CD14-positive monocyte (primary cell): ENCODE measurements around the gene AVL9. TPM values are rescaled to one million over a fixed set of nuclear protein-coding genes. Genes with fewer than 3 reads are reported as not detected.

ENCODE experiments used
- DNase-seq, 3 donors: peaks; one replicate each; pipeline ENCODE4 v3.0.0-alpha.2; 2011 to 2022
- H2AFZ ChIP-seq: 2 replicates; pipeline ENCODE4 v1.6.0; 2012; ENCODE audit warnings: mild to moderate bottlenecking, low read depth, low read length, inconsistent platforms; ENCODE audit not compliant: insufficient read depth, poor library complexity, severe bottlenecking
- H3K27ac ChIP-seq, 2 donors: 1 replicate in 1 of 2; 2 replicates in 1 of 2; pipeline ENCODE4 v1.5.1; 2012 to 2013; ENCODE audit warnings: low read length in 2 of 2, control low read depth in 1 of 2, inconsistent platforms in 1 of 2, low read depth in 1 of 2, mild to moderate bottlenecking in 1 of 2
- H3K27me3 ChIP-seq, 2 donors: one replicate each; pipeline versions ENCODE4 v1.6.0 to v1.6.1; 2011 to 2013; ENCODE audit warnings: low read length in 2 of 2; ENCODE audit not compliant: control insufficient read depth in 2 of 2, insufficient read depth in 2 of 2
- H3K36me3 ChIP-seq, 2 donors: replicated peaks in 1 of 2; 1 replicate in 1 of 2; 2 replicates in 1 of 2; pipeline versions ENCODE4 v1.5.1 to v1.6.1; 2012 to 2013; ENCODE audit warnings: low read length in 2 of 2, control low read depth in 1 of 2, inconsistent platforms in 1 of 2, mild to moderate bottlenecking in 1 of 2; ENCODE audit not compliant: insufficient read depth in 2 of 2, control insufficient read depth in 1 of 2
- H3K4me1 ChIP-seq, 2 donors: 1 replicate in 1 of 2; 2 replicates in 1 of 2; pipeline versions ENCODE4 v1.5.1 to v1.6.1; 2012 to 2013; ENCODE audit warnings: low read length in 2 of 2, control low read depth in 1 of 2, inconsistent platforms in 1 of 2, mild to moderate bottlenecking in 1 of 2, moderate library complexity in 1 of 2; ENCODE audit not compliant: insufficient read depth in 2 of 2, control insufficient read depth in 1 of 2
- H3K4me2 ChIP-seq: replicated peaks from 2 replicates; pipeline ENCODE3; 2012; ENCODE audit warnings: low read length, moderate library complexity, mild to moderate bottlenecking; ENCODE audit not compliant: poor library complexity, severe bottlenecking; ENCODE audit errors: extremely low read depth
- H3K4me3 ChIP-seq, 3 experiments: fragments of 200-600 bp in 1 of 3; sonication (generic) in 1 of 3; replicated peaks in 1 of 3; 1 replicate in 2 of 3; 2 replicates in 1 of 3; pipeline ENCODE4 v1.5.1; 2011 to 2013; ENCODE audit warnings: low read length in 3 of 3, mild to moderate bottlenecking in 3 of 3, control low read depth in 2 of 3, low read depth in 2 of 3, inconsistent platforms in 1 of 3, moderate library complexity in 1 of 3
- H3K79me2 ChIP-seq: 2 replicates; pipeline ENCODE4 v1.6.0; 2012; ENCODE audit warnings: mild to moderate bottlenecking, control low read depth, inconsistent platforms, low read length, moderate library complexity; ENCODE audit not compliant: insufficient read depth
- H3K9ac ChIP-seq: 2 replicates; pipeline ENCODE4 v1.6.0; 2017; ENCODE audit warnings: low read length, mild to moderate bottlenecking; ENCODE audit not compliant: insufficient read depth, poor library complexity, severe bottlenecking
- H3K9me3 ChIP-seq, 2 donors: replicated peaks in 1 of 2; 1 replicate in 1 of 2; 2 replicates in 1 of 2; pipeline versions ENCODE4 v1.5.1 to v1.6.1; 2012 to 2013; ENCODE audit warnings: low read length in 2 of 2, control low read depth in 1 of 2; ENCODE audit not compliant: control insufficient read depth in 1 of 2, insufficient read depth in 1 of 2
- H4K20me1 ChIP-seq: 2 replicates; pipeline ENCODE4 v1.6.0; 2012; ENCODE audit warnings: mild to moderate bottlenecking, low read length, control low read depth, moderate library complexity; ENCODE audit not compliant: insufficient read depth
- H3K27ac Mint-ChIP-seq, 7 donors: one replicate each; pipeline ENCODE4 v1.8.0; 2020; ENCODE audit warnings: mild to moderate bottlenecking in 7 of 7, mixed read lengths in 7 of 7, moderate library complexity in 6 of 7, inconsistent platforms in 2 of 7
- H3K27me3 Mint-ChIP-seq, 3 donors: one replicate each; pipeline ENCODE4 v1.8.0; 2021 to 2022; ENCODE audit warnings: low read depth in 3 of 3, mild to moderate bottlenecking in 3 of 3, mixed read lengths in 3 of 3, moderate library complexity in 3 of 3, inconsistent platforms in 1 of 3
- H3K36me3 Mint-ChIP-seq, 2 donors: one replicate each; pipeline ENCODE4 v1.8.0; 2020; ENCODE audit warnings: mixed read lengths in 2 of 2, inconsistent platforms in 1 of 2, mild to moderate bottlenecking in 1 of 2
- H3K4me1 Mint-ChIP-seq: one replicate; pipeline ENCODE4 v1.8.0; 2020; ENCODE audit warnings: mild to moderate bottlenecking, mixed read lengths
- H3K4me3 Mint-ChIP-seq, 2 donors: one replicate each; pipeline ENCODE4 v1.8.0; 2020; ENCODE audit warnings: mild to moderate bottlenecking in 2 of 2, mixed read lengths in 2 of 2, moderate library complexity in 1 of 2
- H3K9me3 Mint-ChIP-seq, 7 donors: one replicate each; pipeline ENCODE4 v1.8.0; 2020 to 2022; ENCODE audit warnings: mixed read lengths in 7 of 7, mild to moderate bottlenecking in 6 of 7, moderate library complexity in 6 of 7, inconsistent platforms in 2 of 7
- CTCF ChIP-seq: fragments of 200-600 bp; IDR thresholded peaks from one replicate; pipeline ENCODE4 v1.8.0; 2022; ENCODE audit warnings: antibody characterized with exemption, mild to moderate bottlenecking
- WGBS: methylation state at CpG from one replicate; pipeline ENCODE4 v1.1.5; 2013; ENCODE audit warnings: missing lambda C conversion rate; ENCODE audit not compliant: insufficient coverage; 5-methylcytosine and 5-hydroxymethylcytosine counted together
- intact Hi-C, 2 donors: fragments of 100-400 bp; cut with micrococcal nuclease; formaldehyde crosslinking; loops; one replicate each; pipeline versions ENCODE4 v1.15.0 to v1.15.1; 2023
- polyA plus RNA-seq, 3 donors: library from polyadenylated mRNA; depleted of rRNA in 1 of 3; unstranded in 2 of 3; stranded (reverse) in 1 of 3; fragments of 300-500 nt in 2 of 3; fragments of >200 nt in 1 of 3; fragmentation: Illumina TruSeq in 2 of 3; gene quantifications; 1 replicate in 2 of 3; 2 replicates in 1 of 3; pipeline ENCODE4 v1.2.3, GENCODE V29; 2012 to 2021

AVL9 gene
- polyA plus RNA-seq, 3 donors = 16.3 to 17.1 (median 16.8) TPM

GRCh38 chr7:32587411-32587948 lies 92.2 kb downstream of the AVL9 start:
- Histone ChIP-seq H3K36me3 (peaks cover 39 to 67% of the 10 kb centered on the region in 2 donors), H2AFZ (no peak overlapping the region), H3K4me1 (peaks cover 14 to 23% of the 10 kb centered on the region in 2 donors), H3K27me3 (no peaks in the 10 kb centered on the region), H3K4me3 (no peak overlapping the region), H4K20me1 (no peaks in the 10 kb centered on the region), H3K9ac (no peak overlapping the region), H3K79me2 (no peaks in the 10 kb centered on the region), H3K9me3 (no peaks in the 10 kb centered on the region), H3K4me2 (no peak overlapping the region), H3K27ac (peak overlapping the region in 1 of 2 donors; percentile 42)
- Mint-ChIP-seq H3K4me1 (peaks cover 45% of the 10 kb centered on the region), H3K36me3 (peaks cover 38 to 65% of the 10 kb centered on the region in 2 donors), H3K9me3 (no peaks in the 10 kb centered on the region), H3K27me3 (peaks cover 0 to 2% (median 0%) of the 10 kb centered on the region in 3 donors), H3K27ac (peak overlapping the region in 2 of 7 donors; percentile 43 to 57), H3K4me3 (no peak overlapping the region)
- WGBS = 100% methylated on average over 1 of the region's 9 CpGs
- DNase-seq = no peak
- no peak for TF ChIP-seq CTCF
- intact Hi-C loops = no loop called here

GRCh38 chr7:32588657-32589056 lies 93.4 kb downstream of the AVL9 start:
- Mint-ChIP-seq H3K36me3 (peaks cover 29 to 53% of the 10 kb centered on the region in 2 donors), H3K27ac (peak overlapping the region in 6 of 7 donors; percentile 12 to 73 (median 40)), H3K4me3 (no peak overlapping the region), H3K9me3 (no peaks in the 10 kb centered on the region), H3K27me3 (peaks cover 0 to 2% (median 0%) of the 10 kb centered on the region in 3 donors), H3K4me1 (peaks cover 45% of the 10 kb centered on the region)
- H3K79me2 ChIP-seq = no peaks in the 10 kb centered on the region
- H3K4me3 ChIP-seq = no peak overlapping the region
- intact Hi-C loops = no loop called here
- peak overlapping the region in 1 of 2 donors; percentile 37 for H3K27ac ChIP-seq
- no peaks in the 10 kb centered on the region for H3K9me3 ChIP-seq
- no peaks in the 10 kb centered on the region for H4K20me1 ChIP-seq
- no peak for TF ChIP-seq CTCF
- H3K36me3 ChIP-seq = peaks cover 27 to 55% of the 10 kb centered on the region in 2 donors
- peaks cover 14 to 23% of the 10 kb centered on the region in 2 donors for H3K4me1 ChIP-seq
- peak in 1 of 3 donors; percentile 18 for DNase-seq
- no peaks in the 10 kb centered on the region for H3K27me3 ChIP-seq
- H3K4me2 ChIP-seq = no peak overlapping the region
- no peak overlapping the region for H3K9ac ChIP-seq
- 0% methylated on average over 2 of the region's 2 CpGs for WGBS
- H2AFZ ChIP-seq = no peak overlapping the region
